ENCODE results near the gene SMU1.

Gene SMU1

DNA sequence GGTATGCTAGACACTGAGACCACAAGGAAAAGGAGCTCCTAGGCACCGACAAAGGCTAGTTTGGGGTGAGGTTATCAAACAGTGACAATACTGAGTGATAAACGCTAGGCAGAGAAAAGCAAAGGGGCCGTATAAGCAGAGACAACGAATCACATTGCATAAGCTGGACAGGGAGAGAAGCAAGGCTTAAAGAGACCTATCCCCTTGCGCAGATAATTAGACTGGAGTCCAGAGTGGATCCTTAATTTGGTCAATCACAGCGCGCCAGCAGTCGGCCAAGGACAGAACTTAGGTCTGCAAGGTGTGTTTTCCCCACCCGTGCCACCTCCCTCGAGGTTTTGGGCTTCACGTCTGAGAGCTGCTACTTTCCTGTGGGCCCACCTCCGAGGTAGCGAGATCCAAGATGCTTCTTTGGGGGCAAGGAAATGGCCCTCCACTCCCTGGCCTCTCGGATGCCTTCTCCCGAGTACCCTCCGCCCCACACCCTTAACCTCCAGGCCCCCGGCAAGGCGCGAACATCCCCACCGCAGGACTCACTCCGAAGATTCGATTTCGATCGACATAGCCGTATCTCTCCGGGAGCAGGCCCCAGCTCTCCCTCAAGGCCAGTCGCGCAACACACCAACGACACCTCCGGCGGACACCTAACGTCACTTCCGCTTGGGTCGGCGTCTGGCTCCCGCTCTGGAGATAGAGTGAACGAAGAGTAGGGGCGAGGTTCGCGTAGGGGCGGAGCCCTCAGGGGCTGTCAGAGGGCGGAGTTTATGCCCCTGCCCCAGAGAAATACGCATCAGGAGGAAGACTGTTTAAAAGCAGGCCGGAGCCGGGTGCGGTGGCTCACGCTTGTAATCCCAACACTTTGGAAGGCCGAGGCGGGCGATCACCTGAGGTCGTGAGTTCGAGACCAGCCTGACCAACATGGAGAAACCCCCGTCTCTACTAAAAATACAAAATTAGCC is at the start of gene SMU1:
TSS of gene SMU1 (minus strand) at position 629 of the 959 bp plus-strand sequence. CDS start at position 563, 66 bp downstream.
- TF ChIP-seq, protein P1, sequence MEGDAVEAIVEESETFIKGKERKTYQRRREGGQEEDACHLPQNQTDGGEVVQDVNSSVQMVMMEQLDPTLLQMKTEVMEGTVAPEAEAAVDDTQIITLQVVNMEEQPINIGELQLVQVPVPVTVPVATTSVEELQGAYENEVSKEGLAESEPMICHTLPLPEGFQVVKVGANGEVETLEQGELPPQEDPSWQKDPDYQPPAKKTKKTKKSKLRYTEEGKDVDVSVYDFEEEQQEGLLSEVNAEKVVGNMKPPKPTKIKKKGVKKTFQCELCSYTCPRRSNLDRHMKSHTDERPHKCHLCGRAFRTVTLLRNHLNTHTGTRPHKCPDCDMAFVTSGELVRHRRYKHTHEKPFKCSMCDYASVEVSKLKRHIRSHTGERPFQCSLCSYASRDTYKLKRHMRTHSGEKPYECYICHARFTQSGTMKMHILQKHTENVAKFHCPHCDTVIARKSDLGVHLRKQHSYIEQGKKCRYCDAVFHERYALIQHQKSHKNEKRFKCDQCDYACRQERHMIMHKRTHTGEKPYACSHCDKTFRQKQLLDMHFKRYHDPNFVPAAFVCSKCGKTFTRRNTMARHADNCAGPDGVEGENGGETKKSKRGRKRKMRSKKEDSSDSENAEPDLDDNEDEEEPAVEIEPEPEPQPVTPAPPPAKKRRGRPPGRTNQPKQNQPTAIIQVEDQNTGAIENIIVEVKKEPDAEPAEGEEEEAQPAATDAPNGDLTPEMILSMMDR (conservative IDR thresholded peaks at IDR 0.05; ENCODE audit: low read length) = no peak
- H3K4me3 ChIP-seq (ENCODE audit: low read length) = peak within 1 kb of the TSS; percentile 98
- DNase-seq (ENCODE audit: low read depth) = peak; percentile 96

DNA sequence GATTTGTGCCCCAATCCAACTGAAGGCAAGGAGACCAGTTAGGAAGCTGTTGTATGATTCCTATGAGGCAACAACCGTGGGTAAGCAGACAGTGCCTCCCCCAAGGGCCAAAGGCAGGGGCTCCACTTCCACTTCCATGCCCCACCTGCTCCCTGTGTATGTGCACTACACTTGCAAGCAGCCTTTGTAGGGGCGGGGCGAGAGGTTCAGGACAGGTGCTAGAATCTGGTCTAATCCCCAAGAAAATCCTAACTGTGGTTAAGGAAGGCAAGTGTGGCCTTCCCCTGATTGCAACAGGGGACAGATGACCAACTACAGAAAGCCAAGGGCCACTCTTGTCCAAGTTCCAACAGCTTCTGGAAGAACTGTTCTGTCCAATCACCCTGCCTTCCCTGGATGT is 49.0 kb upstream of the SMU1 start:
- TF ChIP-seq, protein P1 (conservative IDR thresholded peaks at IDR 0.05; ENCODE audit: low read length) = no peak
- no peak for DNase-seq (ENCODE audit: low read depth)
- H3K4me3 ChIP-seq (ENCODE audit: low read length) = no peak overlapping the region

DNA sequence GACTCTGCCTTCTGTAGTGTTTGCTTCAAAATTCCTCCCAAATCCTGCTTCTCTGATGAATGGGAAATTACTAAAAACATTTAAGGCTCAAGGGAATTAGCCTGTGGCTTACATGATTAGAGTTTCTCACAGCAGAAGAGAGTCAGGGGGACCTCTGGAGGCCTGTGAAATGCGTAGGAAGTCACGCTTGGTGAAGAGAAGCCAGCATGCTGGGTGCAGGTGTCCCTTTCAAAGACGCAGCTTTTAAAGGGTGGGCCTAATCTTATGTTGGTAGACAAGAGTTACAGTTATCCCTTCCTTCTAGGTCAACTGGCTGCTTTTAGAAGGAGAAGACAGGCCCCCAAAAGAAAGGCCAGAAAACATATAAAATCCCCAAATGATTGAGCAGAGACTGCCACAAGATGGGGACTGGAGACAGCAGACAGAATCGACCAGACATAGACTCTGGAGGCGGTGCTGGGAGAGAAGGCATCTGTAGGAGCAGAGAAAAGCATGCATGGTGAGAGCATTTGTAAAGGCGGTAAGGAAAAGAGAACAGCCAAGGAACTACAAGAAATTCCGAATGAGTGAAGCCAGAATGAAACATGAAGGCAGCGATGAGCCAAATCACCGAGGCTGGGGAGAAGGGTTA is 48.4 kb upstream of the SMU1 start:
- no peak overlapping the region for H3K4me3 ChIP-seq (ENCODE audit: low read length)
- no peak for DNase-seq (ENCODE audit: low read depth)
- TF ChIP-seq, protein P1 (conservative IDR thresholded peaks at IDR 0.05; ENCODE audit: low read length) = peak; percentile 26; the same call in 1 of the 2 replicates

DNA sequence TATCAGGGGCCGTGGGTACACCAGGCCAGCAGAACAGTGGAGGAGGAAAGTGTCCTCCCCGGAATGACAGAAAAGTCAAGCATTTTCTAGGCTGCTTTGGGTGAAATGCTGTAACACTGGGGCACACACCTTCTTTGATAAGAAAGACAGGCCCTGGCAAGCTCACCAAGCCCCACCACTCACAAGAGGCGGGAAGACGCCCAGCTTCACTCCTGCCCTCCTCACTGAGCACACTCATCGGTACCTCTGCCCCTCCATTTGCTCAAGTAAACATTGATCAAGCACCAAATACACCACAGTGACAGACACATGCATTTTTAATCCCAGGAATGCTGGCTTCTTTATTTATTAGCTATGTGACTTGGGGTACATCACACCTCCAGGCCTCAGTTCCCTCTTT is 47.6 kb upstream of the SMU1 start:
- TF ChIP-seq, protein P1 (conservative IDR thresholded peaks at IDR 0.05; ENCODE audit: low read length) = no peak
- DNase-seq (ENCODE audit: low read depth) = no peak
- H3K4me3 ChIP-seq (ENCODE audit: low read length) = no peak overlapping the region

DNA sequence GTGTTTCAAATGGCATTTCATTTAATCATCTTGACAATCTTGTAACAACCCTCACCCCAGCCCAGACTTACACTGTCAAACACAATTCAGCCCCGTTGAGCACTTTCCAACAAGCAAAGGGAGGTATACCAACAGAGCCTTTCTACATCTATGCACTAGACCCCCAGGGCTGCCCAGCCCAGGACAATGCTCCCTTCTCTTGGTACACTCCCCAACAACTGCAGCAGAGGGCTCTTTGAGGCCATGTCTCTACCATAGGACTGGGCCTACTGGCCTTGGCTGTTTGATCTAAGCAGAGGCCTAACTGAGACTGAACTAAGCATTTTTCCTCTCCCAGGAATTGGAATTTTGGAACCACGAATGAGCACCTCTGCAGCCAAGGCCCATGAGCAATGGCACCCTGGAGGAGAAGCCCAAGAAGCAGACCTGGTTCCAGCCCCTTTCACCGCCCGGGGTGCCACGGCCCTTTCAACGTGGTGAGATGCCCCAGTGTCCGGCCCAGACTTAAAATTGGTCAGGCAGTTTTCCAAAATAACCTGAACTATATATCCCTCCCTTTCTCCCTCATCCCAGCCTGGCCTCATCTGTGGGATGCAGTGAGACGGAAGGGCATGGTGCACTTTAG is 47.0 kb upstream of the SMU1 start:
- TF ChIP-seq, protein P1 (conservative IDR thresholded peaks at IDR 0.05; ENCODE audit: low read length) = no peak
- no peak for DNase-seq (ENCODE audit: low read depth)
- H3K4me3 ChIP-seq (ENCODE audit: low read length) = no peak overlapping the region

DNA sequence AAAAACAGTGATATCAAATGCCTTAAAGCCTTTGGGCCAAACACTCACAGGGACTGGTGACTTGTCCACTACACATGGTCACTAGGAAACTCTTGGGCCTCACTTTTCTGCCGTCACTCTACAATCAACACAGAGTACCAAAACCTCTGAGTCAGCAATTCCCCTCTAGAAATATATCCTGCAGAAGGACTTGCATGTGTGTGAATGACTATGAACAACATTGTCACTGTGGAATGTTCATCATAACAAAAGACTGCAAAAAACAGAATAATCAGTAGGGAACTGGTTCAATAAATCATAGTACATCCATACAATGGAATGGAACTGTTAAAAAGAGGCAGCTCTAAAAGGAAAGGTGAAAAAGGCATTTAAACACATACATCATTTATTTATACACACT is 44.1 kb upstream of the SMU1 start:
- TF ChIP-seq, protein P1 (conservative IDR thresholded peaks at IDR 0.05; ENCODE audit: low read length) = no peak
- no peak for DNase-seq (ENCODE audit: low read depth)
- H3K4me3 ChIP-seq (ENCODE audit: low read length) = no peak overlapping the region

All from AG10803 (cell line).